IPS DF 19.7 (cell line): ENCODE measurements around the gene ZNF431.
"Not testable (repeated sequence)": the region's sequence is repeated elsewhere in the genome, so short reads cannot be mapped to it uniquely, and the experiment has no call there.

Experiments used
- DNase-seq: peaks from one replicate; pipeline ENCODE4 v3.0.0-alpha.2; 2013; ENCODE audit warnings: low read depth, low spot score

Gene ZNF431

DNA sequence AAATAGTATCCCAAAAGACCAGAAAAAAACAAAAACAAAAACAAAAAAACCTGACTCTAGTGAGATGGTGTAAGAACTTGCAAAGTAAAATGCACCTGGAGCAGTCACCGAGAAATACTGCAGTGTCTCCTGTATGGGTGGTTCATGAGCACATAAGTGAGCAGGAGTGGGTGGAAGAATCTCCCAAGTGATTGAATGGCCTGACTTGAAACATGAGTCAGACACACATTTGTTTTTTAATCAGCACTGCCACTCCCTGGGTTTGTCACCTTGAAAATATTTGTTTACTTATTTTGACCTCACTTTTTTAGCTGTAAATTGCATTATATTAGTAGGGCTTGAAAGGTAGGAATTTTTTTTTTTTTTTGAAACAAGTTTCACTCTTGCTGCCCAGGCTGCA is 2.0 kb downstream of the ZNF431 start:
- DNase-seq = no peak

DNA sequence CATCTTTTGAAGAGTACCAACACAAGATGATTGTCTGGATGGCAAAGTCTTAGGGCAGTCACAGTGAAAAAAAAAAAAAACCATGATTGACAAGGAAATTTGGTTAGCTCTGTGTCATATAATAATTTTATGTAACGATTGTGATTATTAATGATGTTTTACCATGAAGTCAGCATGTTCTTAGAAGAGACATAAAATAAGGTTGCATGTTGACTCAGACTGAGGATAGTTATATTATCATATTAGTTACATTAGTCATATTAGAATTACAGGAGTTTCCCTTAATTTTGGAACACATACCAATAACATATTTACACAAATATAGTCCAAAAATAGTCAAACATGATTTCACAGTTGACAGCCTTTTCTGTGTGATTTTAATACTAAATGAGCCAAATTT is 5.7 kb downstream of the ZNF431 start:
- DNase-seq = no peak

DNA sequence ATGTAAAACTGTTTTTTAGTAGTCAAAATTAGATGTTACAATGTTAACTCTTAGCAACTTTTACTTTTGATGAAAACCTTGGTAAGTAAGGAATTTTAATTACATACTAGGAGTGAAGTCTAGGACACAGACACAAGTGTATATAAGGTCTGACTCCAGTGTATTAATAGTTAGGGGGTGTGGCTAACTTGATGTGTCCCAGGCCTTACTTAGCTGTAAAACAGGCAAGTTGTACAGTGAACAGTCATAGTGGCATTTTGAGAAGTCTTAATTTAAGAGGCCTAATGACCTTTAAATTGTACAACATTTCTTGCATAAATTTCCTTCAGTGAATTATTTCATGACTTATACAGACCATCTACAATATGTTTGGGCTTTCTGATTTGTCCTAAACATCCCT is 6.8 kb downstream of the ZNF431 start:
- no peak for DNase-seq

DNA sequence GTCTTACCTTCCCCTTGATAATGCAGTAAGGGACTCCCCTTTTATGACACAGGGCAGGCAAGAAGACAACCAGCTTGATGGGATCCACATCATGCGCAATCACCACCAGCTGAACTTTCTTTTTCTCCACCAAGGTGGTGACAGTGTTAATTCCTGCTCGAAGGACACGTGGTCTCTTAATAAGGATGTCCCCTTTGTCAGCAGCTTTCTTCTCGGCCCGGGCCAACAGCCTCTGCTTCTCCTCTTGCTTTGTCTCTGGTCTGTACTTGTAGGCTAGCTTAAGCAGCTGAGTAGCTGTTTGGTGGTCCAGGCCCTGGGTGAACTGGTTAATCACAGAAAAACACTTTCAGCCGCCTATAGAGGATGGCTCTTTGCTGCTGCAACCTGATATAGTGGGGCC is 8.0 kb downstream of the ZNF431 start:
- no peak for DNase-seq

DNA sequence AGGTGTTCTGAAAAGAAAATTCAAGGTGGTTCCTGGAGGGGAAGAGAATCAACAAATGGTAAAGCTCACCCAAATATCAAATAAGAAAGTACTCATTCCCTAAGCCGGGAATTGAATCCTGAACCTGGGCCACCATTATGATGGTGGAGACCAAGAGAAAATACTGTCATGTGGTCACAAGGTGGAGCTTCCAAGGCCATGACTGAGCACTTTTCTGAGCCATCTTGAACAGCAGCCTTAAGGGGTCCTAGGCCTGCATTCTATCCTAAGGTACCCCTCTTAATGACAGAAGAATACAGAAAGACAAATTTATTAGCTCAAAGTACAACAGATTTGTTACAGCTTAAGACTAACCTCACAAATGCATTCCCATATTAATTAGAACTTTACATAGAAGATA is 9.6 kb downstream of the ZNF431 start:
- no peak for DNase-seq

DNA sequence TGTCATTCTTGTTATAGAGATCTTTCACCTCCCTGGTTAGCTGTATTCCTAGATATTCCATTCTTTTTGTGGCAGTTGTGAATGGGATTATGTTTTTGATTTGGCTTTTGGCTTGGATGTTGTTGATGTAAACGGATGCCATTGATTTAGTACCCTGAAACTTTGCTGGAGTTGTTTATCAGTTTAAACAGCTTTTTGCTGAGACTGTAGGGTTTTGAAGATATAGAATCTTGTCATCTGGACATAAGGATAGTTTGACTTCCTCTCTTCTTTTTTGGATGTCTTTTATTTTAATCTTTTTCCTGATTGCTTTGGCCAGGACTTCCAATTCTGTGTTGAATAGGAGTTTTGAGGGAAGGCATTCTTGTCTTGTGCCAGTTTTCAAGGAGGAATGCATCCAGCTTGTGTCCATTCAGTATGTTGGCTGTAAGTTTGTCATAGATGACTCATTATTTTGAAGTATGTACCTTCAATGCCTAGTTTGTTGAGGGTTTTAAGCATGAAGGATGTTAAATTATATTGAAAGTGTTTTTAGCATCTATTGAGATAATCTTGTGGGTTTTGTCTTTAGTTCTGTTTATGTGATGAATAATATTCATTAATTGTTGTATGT is 16.8 kb downstream of the ZNF431 start:
- DNase-seq = no peak

DNA sequence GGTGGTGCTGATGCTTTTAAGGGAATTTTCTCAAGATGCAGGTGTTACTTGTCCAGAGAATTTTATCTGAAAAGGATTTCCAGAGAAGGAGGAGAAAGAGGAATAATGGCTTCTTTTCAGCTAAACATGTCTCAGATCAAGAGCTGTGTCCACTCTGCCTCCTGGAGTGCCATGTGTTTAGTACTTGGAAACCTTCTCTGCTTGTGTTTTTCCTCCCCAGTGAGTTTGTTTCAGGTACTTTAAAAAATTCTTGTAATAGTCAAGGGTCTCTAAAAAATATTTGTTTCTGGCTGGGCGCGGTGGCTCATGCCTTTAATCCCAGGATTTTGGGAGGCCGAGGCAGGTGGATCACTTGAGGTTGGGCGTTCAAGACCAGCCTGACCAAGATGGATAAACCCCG is 22.7 kb downstream of the ZNF431 start:
- DNase-seq = no peak

DNA sequence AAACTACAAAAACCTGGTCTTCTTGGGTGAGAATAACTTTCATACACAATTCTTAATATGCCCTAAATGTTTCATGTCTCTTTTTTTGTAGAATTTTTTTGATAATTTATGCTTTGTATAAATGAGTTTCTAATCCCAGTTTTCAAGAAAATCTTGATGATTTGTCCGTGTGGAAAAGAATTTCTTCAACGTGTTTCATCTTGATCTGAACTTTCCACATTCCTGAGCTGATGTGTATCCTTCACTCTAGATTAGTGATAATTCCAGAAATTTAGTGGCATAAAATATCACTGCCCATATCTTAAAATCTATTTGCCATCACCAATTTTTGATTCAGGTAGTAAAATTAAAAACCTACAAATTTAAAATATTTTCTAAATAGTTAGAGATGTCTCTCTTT is 24.6 kb downstream of the ZNF431 start:
- no peak for DNase-seq

DNA sequence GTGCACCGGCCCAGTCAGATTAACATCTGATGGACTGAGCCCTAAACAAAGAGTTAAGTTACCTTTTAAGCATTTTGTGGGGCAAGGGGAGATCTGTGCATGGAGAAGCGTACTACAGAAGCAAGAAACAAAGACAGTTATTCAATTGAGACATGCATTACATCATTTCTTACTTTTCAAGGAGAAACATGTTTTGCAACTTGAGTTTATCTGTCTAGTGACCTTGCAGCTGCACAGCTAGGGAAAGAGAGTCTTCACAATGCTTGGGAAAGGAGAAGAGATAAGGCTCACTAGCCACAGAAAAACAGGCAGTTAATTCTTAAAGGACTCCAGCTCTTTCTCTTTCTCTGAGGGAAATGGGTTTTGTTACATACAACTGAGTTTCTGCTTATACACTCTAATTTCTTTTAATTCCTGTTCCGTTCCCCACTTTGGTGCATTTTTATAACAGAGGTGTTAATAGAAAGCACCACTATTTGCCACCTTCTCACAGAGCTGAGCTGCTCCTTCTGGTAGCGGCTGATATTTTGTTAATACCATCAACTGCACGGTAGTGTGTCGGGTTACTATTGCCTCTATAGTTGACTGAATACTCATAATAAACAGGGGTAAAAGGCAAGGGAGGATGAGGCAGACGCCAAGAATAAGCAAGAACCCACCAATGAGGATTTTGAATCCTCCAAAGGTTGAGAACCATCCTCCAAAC is 55.9 kb downstream of the ZNF431 start:
- no peak for DNase-seq

DNA sequence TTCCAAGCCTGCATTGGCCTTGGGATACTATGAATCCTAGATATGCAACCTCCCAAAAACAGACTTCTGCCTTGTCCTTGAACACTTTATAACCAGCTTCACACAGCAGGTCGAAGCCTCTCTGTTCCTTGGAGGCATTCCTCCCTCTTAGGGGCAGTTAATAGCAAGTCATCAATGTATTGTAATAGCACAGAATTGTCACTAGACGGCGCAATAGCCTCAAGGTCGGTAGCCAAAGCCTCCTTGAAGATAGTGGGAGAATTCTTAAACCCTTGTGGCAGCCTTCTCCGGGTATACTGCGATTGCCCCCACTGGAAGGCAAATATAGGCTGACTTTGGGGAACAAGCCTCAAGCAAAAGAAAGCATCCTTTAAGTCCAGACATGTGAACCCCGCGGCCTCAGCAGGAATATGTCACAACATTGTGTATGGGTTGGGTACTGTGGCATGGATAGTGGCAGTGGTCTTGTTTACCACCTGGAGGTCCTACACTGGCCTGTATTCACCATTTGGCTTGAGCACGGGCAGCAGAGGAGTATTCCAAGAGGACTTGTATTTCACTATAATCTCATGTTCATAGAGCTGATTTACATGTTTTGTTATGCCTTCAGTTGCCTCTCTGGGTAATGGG is 61.1 kb downstream of the ZNF431 start:
- peak; percentile 57 for DNase-seq

DNA sequence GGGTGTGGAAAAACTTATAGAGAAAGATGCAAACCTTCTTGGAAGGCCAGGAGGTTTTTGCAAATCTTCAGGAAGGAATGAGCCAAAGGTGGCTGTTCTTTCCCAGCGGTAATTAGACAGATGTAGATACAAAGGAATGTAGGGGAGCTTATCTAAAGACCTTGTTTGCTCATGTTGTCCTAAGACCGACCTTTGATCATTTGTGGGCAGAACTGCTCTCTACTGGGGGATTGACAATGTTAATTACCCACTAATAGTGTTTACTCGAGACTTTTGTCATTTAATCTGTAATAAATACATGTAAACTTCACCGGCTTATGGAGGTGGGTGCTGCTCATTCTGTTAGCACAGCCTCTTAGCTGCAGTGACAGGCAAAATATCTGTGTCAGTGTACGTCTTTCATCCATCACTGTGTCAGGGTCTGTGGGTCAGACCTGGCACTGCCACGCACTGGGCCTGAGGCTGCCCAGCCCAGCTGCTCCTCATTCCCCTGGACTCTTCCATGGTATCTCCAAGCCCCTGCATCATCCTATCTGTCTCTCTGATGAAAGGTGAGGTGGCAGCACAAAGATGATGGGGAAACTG is 68.3 kb downstream of the ZNF431 start:
- DNase-seq = no peak

DNA sequence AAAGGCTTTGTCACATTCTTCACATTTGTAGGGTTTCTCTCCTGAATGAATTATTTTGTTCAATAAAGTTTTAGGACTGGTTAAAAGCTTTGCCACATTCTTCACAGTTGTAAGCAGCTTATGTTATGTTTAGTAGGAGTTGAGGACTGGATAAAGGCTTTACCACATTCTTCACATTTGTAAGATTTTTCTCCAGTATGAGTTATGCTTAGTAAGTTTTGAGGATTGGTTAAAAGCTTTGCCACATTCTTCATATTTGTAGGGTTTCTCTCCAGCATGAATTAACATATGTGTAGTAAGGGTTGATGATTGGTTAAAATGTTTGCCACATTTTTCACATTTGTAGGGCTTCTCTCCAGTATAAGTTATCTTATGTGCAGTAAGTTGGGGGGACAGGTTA is 79.9 kb downstream of the ZNF431 start:
- DNase-seq = peak; percentile 56

DNA sequence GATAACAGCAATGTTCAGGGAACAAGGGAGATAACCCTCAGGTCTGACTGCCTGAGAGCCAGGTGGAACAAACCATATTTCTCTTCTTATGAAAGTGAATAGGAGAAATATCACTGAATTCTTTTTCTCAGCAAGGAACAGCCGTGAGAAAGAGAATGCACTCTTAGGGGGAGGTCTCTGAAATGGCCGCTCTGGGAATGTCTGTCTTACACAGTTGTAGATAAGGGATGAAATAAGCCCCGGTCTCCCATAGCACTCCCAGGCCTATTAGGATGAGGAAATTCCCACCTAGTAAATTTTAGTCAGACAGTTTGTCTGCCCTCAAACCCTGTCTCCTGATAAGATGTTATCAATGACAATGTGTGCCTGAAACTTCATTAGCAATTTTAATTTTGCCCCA is 88.1 kb downstream of the ZNF431 start:
- DNase-seq = not testable (repeated sequence)

DNA sequence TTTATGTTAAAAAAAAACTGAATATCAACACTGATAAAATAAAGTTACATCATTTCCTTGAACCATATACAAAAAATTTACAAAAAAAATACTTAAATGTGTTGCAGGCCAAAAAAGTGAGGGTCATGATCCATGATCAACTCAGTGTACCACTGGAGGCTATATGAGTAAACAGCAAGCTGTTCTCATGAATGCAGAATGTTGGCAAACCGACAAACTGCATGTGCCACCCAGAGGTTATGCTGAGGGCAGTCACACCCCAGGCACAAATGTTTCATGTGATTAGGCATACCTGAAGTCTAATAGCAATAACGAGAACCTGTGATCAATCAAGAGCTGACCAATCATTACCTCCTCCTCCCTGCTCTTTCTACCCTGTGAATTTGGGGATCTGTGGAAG is 91.9 kb downstream of the ZNF431 start:
- no peak for DNase-seq

DNA sequence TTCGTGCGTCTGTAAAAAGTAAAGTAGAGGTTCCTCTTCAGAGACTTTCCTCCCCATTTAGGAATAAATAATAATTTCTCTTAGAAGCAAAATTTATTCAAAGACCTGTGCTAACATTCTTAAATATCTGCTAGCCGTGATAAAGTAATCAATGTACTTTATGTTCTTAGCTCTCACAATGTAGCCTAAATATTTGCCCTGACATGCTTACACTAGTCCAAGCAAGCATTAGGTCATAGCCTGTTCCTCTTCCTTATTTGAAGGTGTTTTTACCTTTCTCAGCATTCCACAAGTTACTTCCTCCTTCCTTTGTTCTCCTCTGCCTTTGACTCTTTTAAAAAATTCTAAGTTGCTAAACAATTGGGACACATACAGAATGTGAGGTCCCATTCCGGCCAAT is 94.9 kb downstream of the ZNF431 start:
- DNase-seq = not testable (repeated sequence)

DNA sequence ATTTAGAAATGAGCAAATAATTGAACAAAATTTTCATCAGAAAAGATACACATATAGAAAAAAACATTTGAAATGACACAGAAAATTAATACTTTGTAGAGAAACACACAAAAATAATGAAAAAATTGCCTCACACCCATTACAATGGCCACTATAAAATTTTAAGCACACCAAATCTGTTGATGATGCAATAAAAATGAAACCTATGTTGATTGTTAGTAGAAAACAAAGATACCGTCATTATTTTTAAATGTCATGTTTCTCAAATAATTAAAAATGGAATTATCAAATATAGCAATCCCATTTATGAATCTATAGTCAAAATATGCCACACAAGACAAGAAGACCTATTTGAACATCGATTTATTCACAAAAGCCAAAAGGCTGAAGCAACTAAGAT is 96.8 kb downstream of the ZNF431 start:
- DNase-seq = no peak
